ENCODE measurements around the gene ADPRS.

The ADPRS gene

DNA sequence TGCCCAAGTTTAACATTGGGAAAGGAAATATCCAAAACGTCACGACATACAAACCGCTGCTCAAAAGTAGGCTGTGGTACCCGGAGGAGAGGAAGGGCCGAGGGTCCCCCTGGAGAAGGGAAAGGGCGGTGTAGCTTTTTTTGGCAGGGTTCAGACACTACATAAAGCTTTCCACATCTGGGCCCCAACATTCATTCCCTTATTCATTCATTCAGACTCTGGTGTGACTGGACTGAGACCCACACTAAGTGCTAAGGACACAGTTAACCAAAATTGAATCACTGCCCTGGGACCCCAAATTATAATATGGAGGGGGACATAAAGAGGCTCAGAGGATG lies 46.6 kb downstream of the ADPRS start:
- TF ChIP-seq, protein P1, sequence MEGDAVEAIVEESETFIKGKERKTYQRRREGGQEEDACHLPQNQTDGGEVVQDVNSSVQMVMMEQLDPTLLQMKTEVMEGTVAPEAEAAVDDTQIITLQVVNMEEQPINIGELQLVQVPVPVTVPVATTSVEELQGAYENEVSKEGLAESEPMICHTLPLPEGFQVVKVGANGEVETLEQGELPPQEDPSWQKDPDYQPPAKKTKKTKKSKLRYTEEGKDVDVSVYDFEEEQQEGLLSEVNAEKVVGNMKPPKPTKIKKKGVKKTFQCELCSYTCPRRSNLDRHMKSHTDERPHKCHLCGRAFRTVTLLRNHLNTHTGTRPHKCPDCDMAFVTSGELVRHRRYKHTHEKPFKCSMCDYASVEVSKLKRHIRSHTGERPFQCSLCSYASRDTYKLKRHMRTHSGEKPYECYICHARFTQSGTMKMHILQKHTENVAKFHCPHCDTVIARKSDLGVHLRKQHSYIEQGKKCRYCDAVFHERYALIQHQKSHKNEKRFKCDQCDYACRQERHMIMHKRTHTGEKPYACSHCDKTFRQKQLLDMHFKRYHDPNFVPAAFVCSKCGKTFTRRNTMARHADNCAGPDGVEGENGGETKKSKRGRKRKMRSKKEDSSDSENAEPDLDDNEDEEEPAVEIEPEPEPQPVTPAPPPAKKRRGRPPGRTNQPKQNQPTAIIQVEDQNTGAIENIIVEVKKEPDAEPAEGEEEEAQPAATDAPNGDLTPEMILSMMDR (IDR thresholded peaks at IDR 0.05; ENCODE audit: extremely low read depth, missing control alignments), result no peak
- DNase-seq (ENCODE audit: low spot score), result no peak

DNA sequence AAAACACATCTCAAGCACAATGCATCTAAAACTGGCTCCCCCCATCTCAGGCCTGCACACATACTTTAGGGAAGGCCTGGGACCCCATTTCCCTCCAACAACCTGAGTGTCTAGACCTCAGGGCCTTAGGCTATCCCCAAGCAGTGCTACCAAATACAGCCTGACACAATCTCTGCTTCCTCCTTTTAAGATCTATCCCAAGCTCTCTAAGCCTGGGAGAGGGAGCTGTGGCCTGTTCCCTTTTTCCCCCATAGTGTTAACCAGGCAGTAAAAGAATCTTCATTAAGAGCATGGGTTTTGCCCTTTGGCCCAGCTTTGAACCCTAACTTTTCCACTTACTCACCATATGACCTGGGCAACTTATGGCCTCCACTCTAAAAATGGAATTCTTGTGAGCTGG lies 47.1 kb downstream of the ADPRS start:
- TF ChIP-seq, protein P1 (IDR thresholded peaks at IDR 0.05; ENCODE audit: extremely low read depth, missing control alignments), result no peak
- DNase-seq (ENCODE audit: low spot score), result no peak

DNA sequence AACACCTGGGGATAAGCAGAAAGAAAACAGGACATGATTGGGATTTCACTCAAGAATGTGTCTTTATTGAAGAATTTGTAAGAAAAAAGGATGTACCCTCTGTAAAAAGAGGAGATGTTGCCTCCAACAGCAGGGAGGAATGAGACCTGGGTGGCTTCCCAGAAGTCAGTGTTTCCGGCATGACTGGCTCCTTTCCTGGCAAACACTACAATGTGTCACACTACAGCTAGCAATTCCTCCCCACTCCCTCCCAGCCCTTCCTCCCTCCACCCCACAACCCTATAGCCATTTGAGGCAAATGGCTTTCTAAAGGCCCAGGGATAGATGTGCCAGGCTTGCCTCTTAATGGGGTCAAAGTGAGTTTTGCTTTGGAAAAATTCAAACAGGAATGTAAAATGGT lies 47.8 kb downstream of the ADPRS start:
- DNase-seq (ENCODE audit: low spot score), result no peak
- TF ChIP-seq, protein P1 (IDR thresholded peaks at IDR 0.05; ENCODE audit: extremely low read depth, missing control alignments), result no peak

DNA sequence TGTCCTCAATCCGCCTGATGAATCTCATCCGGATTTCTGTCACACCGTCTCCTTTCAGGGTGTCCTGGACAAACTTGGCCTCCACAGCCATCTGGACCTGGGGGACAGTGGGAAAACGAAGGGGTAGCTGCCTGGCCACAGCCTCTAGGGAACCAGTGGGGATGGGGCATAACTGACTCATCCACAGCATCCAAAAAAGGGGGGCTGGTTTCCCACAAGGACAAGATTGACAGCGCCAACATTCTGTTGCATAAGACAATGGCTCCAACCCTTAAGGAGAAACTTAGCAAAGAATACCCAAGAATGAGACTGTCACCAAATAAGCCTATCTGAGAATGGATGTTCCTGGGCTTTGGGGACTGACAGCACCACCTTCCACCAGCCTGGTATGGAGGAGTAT lies 48.5 kb downstream of the ADPRS start:
- no peak for DNase-seq (ENCODE audit: low spot score)
- TF ChIP-seq, protein P1 (IDR thresholded peaks at IDR 0.05; ENCODE audit: extremely low read depth, missing control alignments), result no peak

DNA sequence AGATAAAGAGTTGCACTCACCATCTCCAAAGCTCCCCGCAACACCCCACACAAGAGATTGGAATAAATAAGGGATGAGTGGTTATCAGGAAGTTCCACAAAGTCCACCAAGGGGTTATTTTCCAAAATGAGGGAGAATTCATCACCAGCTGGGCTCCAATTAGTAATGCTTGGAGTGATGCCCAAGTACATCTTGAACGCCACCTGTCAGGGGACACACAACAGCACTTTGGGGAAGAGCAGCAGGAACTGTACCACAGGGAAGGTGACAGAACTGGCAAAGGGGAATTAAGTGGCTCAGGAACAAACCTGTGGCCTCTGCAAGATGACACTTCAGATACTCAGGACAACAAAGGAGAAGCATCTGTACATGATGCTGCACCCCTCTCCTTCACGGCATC lies 49.1 kb downstream of the ADPRS start:
- DNase-seq (ENCODE audit: low spot score), result no peak
- TF ChIP-seq, protein P1 (IDR thresholded peaks at IDR 0.05; ENCODE audit: extremely low read depth, missing control alignments), result no peak

DNA sequence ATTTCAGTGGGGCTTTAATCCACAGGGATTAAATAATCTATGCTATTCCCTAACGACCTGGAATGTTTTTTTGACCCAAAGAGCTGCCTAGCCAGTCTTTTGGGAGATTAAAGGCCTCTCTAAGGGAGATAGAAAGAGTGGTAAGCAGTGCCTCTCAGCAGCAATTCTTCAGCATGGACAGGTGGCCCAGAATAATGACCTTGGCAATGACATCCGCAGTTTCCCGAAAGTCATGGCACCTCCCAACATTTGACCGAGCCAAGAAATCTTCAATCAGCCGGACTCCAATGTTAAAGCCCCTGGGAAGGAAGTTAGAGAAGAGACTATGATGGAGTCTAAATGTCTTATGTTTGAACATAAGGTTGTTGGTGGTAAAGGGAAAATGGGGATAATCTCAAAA lies 50.8 kb downstream of the ADPRS start:
- TF ChIP-seq, protein P1 (IDR thresholded peaks at IDR 0.05; ENCODE audit: extremely low read depth, missing control alignments), result no peak
- DNase-seq (ENCODE audit: low spot score), result no peak

DNA sequence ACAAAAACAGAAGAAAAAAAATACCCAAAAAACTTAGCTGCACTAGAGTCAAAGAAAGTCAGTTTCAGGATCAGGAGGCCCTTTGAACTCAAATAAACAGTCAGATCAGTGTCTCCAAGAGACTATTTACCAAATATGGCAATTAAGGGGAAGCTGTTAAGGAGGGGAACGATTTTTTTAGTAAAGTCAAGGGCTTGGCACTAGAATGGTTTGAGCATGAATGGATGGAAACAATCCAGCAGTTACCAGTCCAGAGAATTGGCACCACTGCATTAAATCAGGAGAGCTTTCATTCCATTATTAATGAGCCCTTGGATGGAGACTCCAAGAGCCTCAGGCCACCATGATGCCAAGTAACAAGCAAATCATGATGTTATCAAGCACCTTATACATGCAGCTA lies 53.4 kb downstream of the ADPRS start:
- DNase-seq (ENCODE audit: low spot score), result no peak
- TF ChIP-seq, protein P1 (IDR thresholded peaks at IDR 0.05; ENCODE audit: extremely low read depth, missing control alignments), result no peak

Measured in GM20000 (cell line).